GM18502 (cell line): ENCODE measurements around the gene ZBTB14.

Source experiments
- ATAC-seq: cut with Tn5 transposase; IDR thresholded peaks from one replicate; pipeline ENCODE4 v1.9.1; 2021; ENCODE audit warnings: mild to moderate bottlenecking; ENCODE audit not compliant: unreplicated experiment, poor library complexity

ZBTB14 gene

GRCh38 chr18:5295231-5295920 lies at the start of gene ZBTB14:
ZBTB14 (minus strand) TSS chr18:5295726; CDS start chr18:5293246, 2,480 bp downstream.
- ATAC-seq = peak; percentile 37

- ATAC-seq = no peak
Observed at GRCh38 chr18:5339202-5339834, 43.8 kb upstream of the ZBTB14 start.

GRCh38 chr18:5334456-5335075 lies 39.0 kb upstream of the ZBTB14 start:
- ATAC-seq = no peak

- ATAC-seq = no peak
Observed at GRCh38 chr18:5318061-5318700, 22.7 kb upstream of the ZBTB14 start.

GRCh38 chr18:5317186-5317585 lies 21.7 kb upstream of the ZBTB14 start:
- ATAC-seq = no peak

- no peak for ATAC-seq
Observed at GRCh38 chr18:5315838-5316237, 20.3 kb upstream of the ZBTB14 start.

GRCh38 chr18:5311301-5311989 lies 15.9 kb upstream of the ZBTB14 start:
- ATAC-seq = no peak

GRCh38 chr18:5309888-5310470 lies 14.5 kb upstream of the ZBTB14 start:
- ATAC-seq = peak; percentile 98

GRCh38 chr18:5305835-5306234 lies 10.3 kb upstream of the ZBTB14 start:
- no peak for ATAC-seq

- ATAC-seq = no peak
Observed at GRCh38 chr18:5304232-5304631, 8.7 kb upstream of the ZBTB14 start.

GRCh38 chr18:5303636-5304035 lies 8.1 kb upstream of the ZBTB14 start:
- ATAC-seq = no peak

- peak; percentile 64 for ATAC-seq
Observed at GRCh38 chr18:5302606-5303005, 7.1 kb upstream of the ZBTB14 start.

- ATAC-seq = no peak
Observed at GRCh38 chr18:5300476-5301010, 5.0 kb upstream of the ZBTB14 start.

GRCh38 chr18:5298156-5298852 lies 2.8 kb upstream of the ZBTB14 start:
- no peak for ATAC-seq

- no peak for ATAC-seq
Observed at GRCh38 chr18:5297597-5297996, 2.1 kb upstream of the ZBTB14 start.

GRCh38 chr18:5296706-5297320 lies 1.3 kb upstream of the ZBTB14 start:
- peak; percentile 29 for ATAC-seq

- peak; percentile 64 for ATAC-seq
Observed at GRCh38 chr18:5295981-5296705, 617 bp upstream of the ZBTB14 start.
